ENCODE data around the gene CATSPERZ. TPM values are rescaled to one million over a fixed set of nuclear protein-coding genes. Genes with fewer than 3 reads are reported as not detected.

CATSPERZ gene
- total and polyA plus RNA-seq, 2 of the 13 experiments (the other 11 are each of a cell fraction or from before 2014, with no cell fraction given): 0.22 to 0.48 TPM

GRCh38 chr11:64305691-64306562, 5.8 kb downstream of the CATSPERZ start (continued):
- peak; percentile 76 for TF ChIP-seq MAX (IDR thresholded peaks at IDR 0.05)
- TF ChIP-seq ZNF746 (CRISPR knock-in tag; IDR thresholded peaks at IDR 0.05): peak; percentile 85; the same call in 1 of the 2 replicates
- peak; percentile 18; the same call in 1 of the 2 replicates for TF ChIP-seq RARA (CRISPR knock-in tag; IDR thresholded peaks at IDR 0.05)
- TF ChIP-seq ARID4A (CRISPR knock-in tag; IDR thresholded peaks at IDR 0.05; ENCODE audit: borderline replicate concordance): peak; percentile 88; the same call in 1 of the 2 replicates
- peak; percentile 38; the same call in 1 of the 2 replicates for TF ChIP-seq ZNF749 (CRISPR knock-in tag; IDR thresholded peaks at IDR 0.05; ENCODE audit: borderline replicate concordance)
- peak; percentile 63; the same call in 1 of the 2 replicates for TF ChIP-seq ZNF337 (CRISPR knock-in tag; IDR thresholded peaks at IDR 0.05; ENCODE audit: borderline replicate concordance, low read depth)
- TF ChIP-seq RNF219 (CRISPR knock-in tag; IDR thresholded peaks at IDR 0.05): no peak
- no peak for TF ChIP-seq ZNF382 (CRISPR knock-in tag; IDR thresholded peaks at IDR 0.05; ENCODE audit: borderline replicate concordance)
- peak; percentile 28; the same call in 1 of the 2 replicates for TF ChIP-seq SALL2 (CRISPR knock-in tag; IDR thresholded peaks at IDR 0.05)
- TF ChIP-seq MED8 (CRISPR knock-in tag; IDR thresholded peaks at IDR 0.05; ENCODE audit: insufficient replicate concordance): peak; percentile 63
- TF ChIP-seq ELF1 (CRISPR knock-in tag; IDR thresholded peaks at IDR 0.05): peak; percentile 79
- TF ChIP-seq ATF1 (CRISPR knock-in tag; IDR thresholded peaks at IDR 0.05): no peak
- no peak for TF ChIP-seq CHD2 (IDR thresholded peaks at IDR 0.05; ENCODE audit: low read depth, low read length)
- 0 out of 2 replicates have a peak, but pooled peaks have one; percentile 5 for TF ChIP-seq ZBTB33 (CRISPR knock-in tag; IDR thresholded peaks at IDR 0.05)
- peak; percentile 41; the same call in 1 of the 2 replicates for TF ChIP-seq PHF8 (CRISPR knock-in tag; IDR thresholded peaks at IDR 0.05)
- TF ChIP-seq SNRNP70 (IDR thresholded peaks at IDR 0.05; ENCODE audit: low read depth, low read length): no peak

All from HepG2 (cell line).